ENCODE data around the gene CMSS1. TPM values are rescaled to one million over a fixed set of nuclear protein-coding genes. Genes with fewer than 3 reads are reported as not detected.

Gene CMSS1
- total RNA-seq, 1 experiment from 2014 or later, result 70.6 TPM

GRCh38 chr3:100088735-100089368, 271.2 kb downstream of the CMSS1 start (continued):
- TF ChIP-seq ARID4B (CRISPR knock-in tag; IDR thresholded peaks at IDR 0.05; ENCODE audit: borderline replicate concordance) (no peak), SOX15 (CRISPR knock-in tag; IDR thresholded peaks at IDR 0.05) (no peak), AFF4 (CRISPR knock-in tag; IDR thresholded peaks at IDR 0.05; ENCODE audit: borderline replicate concordance) (no peak), TCF7 (CRISPR knock-in tag; IDR thresholded peaks at IDR 0.05; ENCODE audit: low read depth) (no peak), CREB1 (CRISPR knock-in tag; IDR thresholded peaks at IDR 0.05) (no peak)

DNA sequence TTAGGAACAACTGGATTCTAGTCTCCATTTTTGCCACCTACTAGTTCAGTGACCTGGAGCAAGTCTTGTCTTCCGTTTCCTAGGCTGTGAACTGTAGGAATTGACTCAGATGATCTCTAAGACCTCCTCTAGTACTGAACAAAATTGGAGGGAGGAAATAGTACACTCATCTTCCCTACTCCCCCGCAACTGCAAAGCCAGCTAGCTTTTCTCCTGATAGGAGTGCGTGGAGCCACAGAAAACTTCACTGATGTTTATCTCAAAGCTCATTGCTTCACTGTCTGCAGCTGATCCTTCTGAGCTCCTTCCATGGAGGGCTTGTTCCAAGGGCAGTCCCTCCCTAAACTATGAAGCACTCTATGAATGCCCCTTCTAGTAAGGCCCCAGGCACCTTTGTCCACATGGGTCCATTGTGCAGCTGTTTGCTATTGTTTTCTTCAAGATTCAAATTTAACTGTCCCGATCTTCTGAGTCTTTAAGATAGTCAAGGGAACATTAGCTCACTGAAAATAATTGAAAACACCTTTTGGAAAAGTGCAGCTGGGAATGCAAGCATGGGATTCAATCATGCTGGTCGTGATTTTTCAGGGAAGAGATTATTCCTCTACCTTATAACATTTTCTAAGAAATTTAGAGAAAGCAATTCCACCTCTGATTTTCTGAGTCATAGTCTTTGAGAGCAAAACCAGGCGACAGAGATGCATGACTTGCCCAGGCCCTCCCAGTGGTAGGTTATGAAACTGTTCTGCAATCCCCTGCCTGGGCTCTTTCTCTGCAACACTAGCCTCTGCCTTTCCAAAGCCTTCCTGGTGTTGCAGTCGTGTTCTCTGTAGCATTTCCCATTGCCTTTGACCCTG, 272.4 kb downstream of the CMSS1 start:
- ChIA-PET POLR2A (interaction anchor here (1.2 kb wide), 1 partner anchor 15 kb away, joined by 3 read pairs; no protein-coding TSS in a partner anchor), CTCF (interaction anchor here (0.8 to 3.1 kb wide), 12 partner anchors 13 to 259 kb away, joined by 3 to 23 read pairs (median 6); no protein-coding TSS in a partner anchor)
- H3K4me3 Mint-ChIP-seq, result no peak overlapping the region

GRCh38 chr3:100090669-100091005, 273.0 kb downstream of the CMSS1 start:
- peaks cover 43% of the 10 kb centered on the region for H3K4me1 Mint-ChIP-seq
- ATAC-seq, result peak; percentile 44

More for the DNA sequence above, 272.4 kb downstream of the CMSS1 start:
- TF ChIP-seq ZNF232 (CRISPR knock-in tag; IDR thresholded peaks at IDR 0.05), result no peak
- TF ChIP-seq FOXK1 (CRISPR knock-in tag; IDR thresholded peaks at IDR 0.05), result no peak
- H3K27ac Mint-ChIP-seq, result peak overlapping the region; percentile 36
- DNase-seq (ENCODE audit: low spot score) (peak; percentile 43), ATAC-seq (peak; percentile 95)
- H3K27me3 Mint-ChIP-seq (ENCODE audit: low read depth), result no peaks in the 10 kb centered on the region
- peaks cover 45% of the 10 kb centered on the region for H3K4me1 Mint-ChIP-seq
- no peaks in the 10 kb centered on the region for H3K9me3 Mint-ChIP-seq
- no peaks in the 10 kb centered on the region for H3K36me3 Mint-ChIP-seq

More at GRCh38 chr3:100090669-100091005, 273.0 kb downstream of the CMSS1 start:
- H3K27ac Mint-ChIP-seq, result no peak overlapping the region
- no peaks in the 10 kb centered on the region for H3K36me3 Mint-ChIP-seq
- ChIA-PET CTCF (interaction anchor here (0.9 to 3.1 kb wide), 9 partner anchors 13 to 259 kb away, joined by 3 to 23 read pairs (median 6); no protein-coding TSS in a partner anchor), POLR2A (interaction anchor here (0.7 to 1.2 kb wide), 2 partner anchors 15 to 219 kb away, joined by 3 read pairs; no protein-coding TSS in a partner anchor)
- H3K27me3 Mint-ChIP-seq (ENCODE audit: low read depth), result no peaks in the 10 kb centered on the region
- no peak for TF ChIP-seq ZSCAN18 (CRISPR knock-in tag; IDR thresholded peaks at IDR 0.05)
- no peak for TF ChIP-seq NR2C2 (CRISPR knock-in tag; IDR thresholded peaks at IDR 0.05)
- TF ChIP-seq MAX (CRISPR knock-in tag; IDR thresholded peaks at IDR 0.05), result no peak
- TF ChIP-seq, protein P1, sequence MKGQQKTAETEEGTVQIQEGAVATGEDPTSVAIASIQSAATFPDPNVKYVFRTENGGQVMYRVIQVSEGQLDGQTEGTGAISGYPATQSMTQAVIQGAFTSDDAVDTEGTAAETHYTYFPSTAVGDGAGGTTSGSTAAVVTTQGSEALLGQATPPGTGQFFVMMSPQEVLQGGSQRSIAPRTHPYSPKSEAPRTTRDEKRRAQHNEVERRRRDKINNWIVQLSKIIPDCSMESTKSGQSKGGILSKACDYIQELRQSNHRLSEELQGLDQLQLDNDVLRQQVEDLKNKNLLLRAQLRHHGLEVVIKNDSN (CRISPR knock-in tag; IDR thresholded peaks at IDR 0.05), result no peak
- TF ChIP-seq ATF1 (CRISPR knock-in tag; IDR thresholded peaks at IDR 0.05), result no peak
- TF ChIP-seq, protein P2, sequence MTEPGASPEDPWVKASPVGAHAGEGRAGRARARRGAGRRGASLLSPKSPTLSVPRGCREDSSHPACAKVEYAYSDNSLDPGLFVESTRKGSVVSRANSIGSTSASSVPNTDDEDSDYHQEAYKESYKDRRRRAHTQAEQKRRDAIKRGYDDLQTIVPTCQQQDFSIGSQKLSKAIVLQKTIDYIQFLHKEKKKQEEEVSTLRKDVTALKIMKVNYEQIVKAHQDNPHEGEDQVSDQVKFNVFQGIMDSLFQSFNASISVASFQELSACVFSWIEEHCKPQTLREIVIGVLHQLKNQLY (CRISPR knock-in tag; IDR thresholded peaks at IDR 0.05), result no peak
- TF ChIP-seq NFE2L1 (CRISPR knock-in tag; IDR thresholded peaks at IDR 0.05), result no peak
- TF ChIP-seq SOX15 (CRISPR knock-in tag; IDR thresholded peaks at IDR 0.05), result no peak
- H3K9me3 Mint-ChIP-seq, result no peaks in the 10 kb centered on the region
- H3K4me3 Mint-ChIP-seq, result no peak overlapping the region
- no peak for DNase-seq (ENCODE audit: low spot score)
